Osteocyte (in vitro differentiated cells): ENCODE measurements around the gene ZNF76. TPM values are rescaled to one million over a fixed set of nuclear protein-coding genes. Genes with fewer than 3 reads are reported as not detected.

Source experiments
- DNase-seq: peaks from one replicate; pipeline ENCODE4 v3.0.0; 2021; ENCODE audit warnings: mixed read lengths; ENCODE audit not compliant: unreplicated experiment; ENCODE audit errors: extremely low spot score
- H3K27ac Mint-ChIP-seq: one replicate; pipeline ENCODE4 v1.8.0; 2021; ENCODE audit warnings: mild to moderate bottlenecking, mixed read lengths; ENCODE audit not compliant: unreplicated experiment
- H3K27me3 Mint-ChIP-seq: one replicate; pipeline ENCODE4 v1.8.0; 2021; ENCODE audit warnings: mixed read lengths; ENCODE audit not compliant: unreplicated experiment
- H3K36me3 Mint-ChIP-seq: one replicate; pipeline ENCODE4 v1.8.0; 2021; ENCODE audit warnings: mixed read lengths; ENCODE audit not compliant: unreplicated experiment
- H3K4me1 Mint-ChIP-seq: one replicate; pipeline ENCODE4 v1.8.0; 2021; ENCODE audit warnings: mixed read lengths; ENCODE audit not compliant: unreplicated experiment
- H3K4me3 Mint-ChIP-seq: one replicate; pipeline ENCODE4 v1.8.0; 2021; ENCODE audit warnings: mild to moderate bottlenecking, moderate library complexity, mixed read lengths; ENCODE audit not compliant: unreplicated experiment
- H3K9me3 Mint-ChIP-seq: one replicate; pipeline ENCODE4 v1.8.0; 2021; ENCODE audit warnings: mixed read lengths; ENCODE audit not compliant: unreplicated experiment
- CTCF ChIP-seq: fragments of 200-600 bp; sonication (generic); IDR thresholded peaks from 2 replicates; pipeline ENCODE4 v1.5.0; 2021; ENCODE audit warnings: antibody characterized with exemption, mild to moderate bottlenecking, moderate library complexity
- total RNA-seq: library from RNA; stranded (reverse); gene quantifications from 2 replicates; pipeline ENCODE4 v1.2.1, GENCODE V29; 2021

ZNF76 gene
- total RNA-seq, 1 donor from 2014 or later: 32.9 TPM

- Mint-ChIP-seq H3K27me3 (no peaks in the 10 kb centered on the region), H3K4me3 (no peak overlapping the region), H3K4me1 (peaks cover 7% of the 10 kb centered on the region), H3K9me3 (no peaks in the 10 kb centered on the region), H3K36me3 (peaks cover 26% of the 10 kb centered on the region), H3K27ac (no peak overlapping the region)
- DNase-seq: no peak
- no peak for TF ChIP-seq CTCF
Measured at GRCh38 chr6:35293681-35294080, 34.1 kb downstream of the ZNF76 start.

- Mint-ChIP-seq H3K4me1 (peaks cover 7% of the 10 kb centered on the region), H3K27ac (no peak overlapping the region), H3K36me3 (peaks cover 25% of the 10 kb centered on the region), H3K9me3 (no peaks in the 10 kb centered on the region), H3K4me3 (no peak overlapping the region), H3K27me3 (no peaks in the 10 kb centered on the region)
- DNase-seq: no peak
- TF ChIP-seq CTCF: peak; percentile 70
Measured at GRCh38 chr6:35294308-35294945, 34.9 kb downstream of the ZNF76 start.

GRCh38 chr6:35295036-35295435, 35.5 kb downstream of the ZNF76 start:
- DNase-seq: no peak
- Mint-ChIP-seq H3K27ac (no peak overlapping the region), H3K4me3 (no peak overlapping the region), H3K27me3 (no peaks in the 10 kb centered on the region), H3K9me3 (no peaks in the 10 kb centered on the region), H3K36me3 (peaks cover 23% of the 10 kb centered on the region), H3K4me1 (peaks cover 7% of the 10 kb centered on the region)
- TF ChIP-seq CTCF: no peak

- no peak for TF ChIP-seq CTCF
- Mint-ChIP-seq H3K4me1 (peaks cover 7% of the 10 kb centered on the region), H3K4me3 (no peak overlapping the region), H3K9me3 (no peaks in the 10 kb centered on the region), H3K36me3 (peaks cover 20% of the 10 kb centered on the region), H3K27ac (no peak overlapping the region), H3K27me3 (no peaks in the 10 kb centered on the region)
- no peak for DNase-seq
Measured at GRCh38 chr6:35295521-35296315, 36.2 kb downstream of the ZNF76 start.

GRCh38 chr6:35296931-35297600, 37.5 kb downstream of the ZNF76 start:
- Mint-ChIP-seq H3K27ac (no peak overlapping the region), H3K4me3 (no peak overlapping the region), H3K36me3 (peaks cover 13% of the 10 kb centered on the region), H3K4me1 (peaks cover 7% of the 10 kb centered on the region), H3K27me3 (no peaks in the 10 kb centered on the region), H3K9me3 (no peaks in the 10 kb centered on the region)
- no peak for DNase-seq
- TF ChIP-seq CTCF: no peak
